ENCODE data around the gene SPEM1.

GRCh38 chr17:7408252-7408727 is 11.8 kb upstream of the SPEM1 start:
- no peak for TF ChIP-seq SP1 (IDR thresholded peaks at IDR 0.05)
- no peak for TF ChIP-seq ZNF384 (IDR thresholded peaks at IDR 0.05)
- no peak for TF ChIP-seq ELF4 (IDR thresholded peaks at IDR 0.05)
- no peak for TF ChIP-seq PKNOX1 (IDR thresholded peaks at IDR 0.05)
- no peak for TF ChIP-seq FOXK2 (IDR thresholded peaks at IDR 0.05)
- no peak for TF ChIP-seq SUZ12 (IDR thresholded peaks at IDR 0.05)
- no peak for TF ChIP-seq FOXM1 (IDR thresholded peaks at IDR 0.05; ENCODE audit: borderline replicate concordance)
- TF ChIP-seq NFRKB (IDR thresholded peaks at IDR 0.05) = no peak
- TF ChIP-seq LEF1 (IDR thresholded peaks at IDR 0.05; ENCODE audit: borderline replicate concordance) = no peak

Measured in HEK293T (cell line).